ENCODE data around the gene MYBPC1.

MYBPC1 gene

DNA sequence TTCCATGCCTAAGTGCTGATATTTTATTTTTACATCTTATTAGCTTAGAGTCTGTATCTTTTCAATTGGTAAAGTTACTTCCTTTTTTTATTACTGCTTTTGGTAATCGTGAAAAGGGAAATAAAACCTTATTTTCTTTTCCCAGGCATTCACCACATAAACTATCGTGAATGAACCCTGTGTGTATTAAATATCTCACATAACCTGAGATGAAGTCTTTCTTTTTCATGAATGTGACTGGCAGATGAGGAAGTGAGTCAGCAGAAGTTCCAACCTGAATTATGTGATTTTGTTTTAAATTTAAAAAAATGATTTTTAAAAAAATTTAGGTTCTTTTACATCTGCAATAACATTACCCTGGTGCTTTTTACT, 26.0 kb downstream of the MYBPC1 start:
- Histone ChIP-seq H3K4me3 (ENCODE audit: low read depth, low read length) (no peak overlapping the region), H3K9me3 (ENCODE audit: control insufficient read depth, insufficient read depth, low read depth, low read length) (no peaks in the 10 kb centered on the region), H3K27me3 (ENCODE audit: control insufficient read depth, insufficient read depth, low read length) (no peaks in the 10 kb centered on the region), H3K4me1 (ENCODE audit: control insufficient read depth, insufficient read depth, low read length) (no peaks in the 10 kb centered on the region; the same call in 1 of the 2 replicates), H3K36me3 (ENCODE audit: control insufficient read depth, insufficient read depth, low read length) (no peaks in the 10 kb centered on the region), H3K9ac (ENCODE audit: low read length) (no peak overlapping the region), H3K27ac (ENCODE audit: low read depth, low read length) (no peak overlapping the region)

DNA sequence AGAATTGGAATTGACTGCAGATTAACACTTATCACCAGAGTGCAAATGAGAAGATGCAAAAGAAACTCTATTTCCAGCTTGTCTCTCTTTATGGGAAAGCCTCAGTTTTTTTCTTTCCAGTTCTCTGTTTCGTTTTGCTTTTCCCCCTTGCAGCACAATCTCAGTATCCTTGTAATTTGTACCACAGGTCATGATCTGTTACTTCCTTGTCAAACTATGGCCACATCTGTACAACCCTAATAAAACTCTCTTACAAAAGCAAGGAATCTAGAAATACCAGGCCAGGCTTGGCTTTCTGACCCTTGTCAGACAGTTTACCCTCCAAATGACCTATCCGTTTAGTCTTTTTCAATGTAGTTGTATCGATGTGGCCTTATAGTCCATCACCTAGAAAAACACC, 33.9 kb downstream of the MYBPC1 start:
- Histone ChIP-seq H3K27me3 (ENCODE audit: control insufficient read depth, insufficient read depth, low read length) (no peaks in the 10 kb centered on the region), H3K4me3 (ENCODE audit: low read depth, low read length) (no peak overlapping the region), H3K9me3 (ENCODE audit: control insufficient read depth, insufficient read depth, low read depth, low read length) (no peaks in the 10 kb centered on the region), H3K4me1 (ENCODE audit: control insufficient read depth, insufficient read depth, low read length) (no peaks in the 10 kb centered on the region), H3K36me3 (ENCODE audit: control insufficient read depth, insufficient read depth, low read length) (no peaks in the 10 kb centered on the region), H3K9ac (ENCODE audit: low read length) (no peak overlapping the region), H3K27ac (ENCODE audit: low read depth, low read length) (no peak overlapping the region)

DNA sequence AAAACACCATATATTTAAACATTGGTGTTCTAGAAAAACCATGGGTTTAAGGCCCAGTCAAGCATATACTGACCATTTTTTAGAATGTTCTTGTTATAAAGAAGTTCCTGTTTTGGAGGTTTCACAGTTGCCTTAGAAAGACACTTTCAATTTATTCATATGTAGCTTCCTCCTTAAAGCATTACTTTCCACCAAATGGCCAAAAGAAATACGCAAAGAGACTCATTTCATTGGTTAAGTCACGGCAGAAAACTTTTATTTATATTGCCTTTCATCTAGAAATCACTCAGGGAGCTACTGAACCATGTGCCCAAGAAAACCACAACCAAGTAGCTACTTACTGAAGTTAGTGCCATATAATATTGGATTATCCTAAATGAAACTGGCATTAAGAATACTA, 40.0 kb downstream of the MYBPC1 start:
- no peaks in the 10 kb centered on the region for H3K27me3 ChIP-seq (ENCODE audit: control insufficient read depth, insufficient read depth, low read length)

DNA sequence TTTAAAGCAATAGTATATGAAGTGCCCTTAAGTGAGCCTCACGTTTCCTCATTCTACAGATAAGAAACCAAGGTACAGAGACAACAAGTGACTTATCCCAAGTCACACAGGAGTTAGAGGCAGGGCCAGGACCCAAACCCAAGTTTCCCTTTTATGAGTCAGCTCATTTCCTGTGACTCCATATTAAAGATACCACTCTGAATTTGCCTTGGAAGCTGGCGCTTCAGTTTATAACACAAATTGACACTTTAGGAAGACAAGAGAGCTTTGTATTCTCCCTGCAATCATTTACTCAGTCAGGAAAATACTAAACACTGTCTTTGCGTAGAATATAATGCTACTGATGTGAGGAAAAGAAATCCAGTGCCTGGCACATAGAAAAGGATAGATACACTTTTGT, 43.2 kb downstream of the MYBPC1 start:
- Histone ChIP-seq H3K27me3 (ENCODE audit: control insufficient read depth, insufficient read depth, low read length) (peaks cover 19% of the 10 kb centered on the region), H3K27ac (ENCODE audit: low read depth, low read length) (no peak overlapping the region), H3K4me3 (ENCODE audit: low read depth, low read length) (no peak overlapping the region), H3K9ac (ENCODE audit: low read length) (no peak overlapping the region), H3K36me3 (ENCODE audit: control insufficient read depth, insufficient read depth, low read length) (no peaks in the 10 kb centered on the region), H3K4me1 (ENCODE audit: control insufficient read depth, insufficient read depth, low read length) (peaks cover 8% of the 10 kb centered on the region; the same call in 1 of the 2 replicates), H3K9me3 (ENCODE audit: control insufficient read depth, insufficient read depth, low read depth, low read length) (no peaks in the 10 kb centered on the region)

More for the DNA sequence above, 40.0 kb downstream of the MYBPC1 start:
- H3K9me3 ChIP-seq (ENCODE audit: control insufficient read depth, insufficient read depth, low read depth, low read length) = no peaks in the 10 kb centered on the region
- peaks cover 5% of the 10 kb centered on the region; the same call in 1 of the 2 replicates for H3K4me1 ChIP-seq (ENCODE audit: control insufficient read depth, insufficient read depth, low read length)
- H3K36me3 ChIP-seq (ENCODE audit: control insufficient read depth, insufficient read depth, low read length) = no peaks in the 10 kb centered on the region
- H3K9ac ChIP-seq (ENCODE audit: low read length) = no peak overlapping the region
- no peak overlapping the region for H3K27ac ChIP-seq (ENCODE audit: low read depth, low read length)
- H3K4me3 ChIP-seq (ENCODE audit: low read depth, low read length) = no peak overlapping the region

DNA sequence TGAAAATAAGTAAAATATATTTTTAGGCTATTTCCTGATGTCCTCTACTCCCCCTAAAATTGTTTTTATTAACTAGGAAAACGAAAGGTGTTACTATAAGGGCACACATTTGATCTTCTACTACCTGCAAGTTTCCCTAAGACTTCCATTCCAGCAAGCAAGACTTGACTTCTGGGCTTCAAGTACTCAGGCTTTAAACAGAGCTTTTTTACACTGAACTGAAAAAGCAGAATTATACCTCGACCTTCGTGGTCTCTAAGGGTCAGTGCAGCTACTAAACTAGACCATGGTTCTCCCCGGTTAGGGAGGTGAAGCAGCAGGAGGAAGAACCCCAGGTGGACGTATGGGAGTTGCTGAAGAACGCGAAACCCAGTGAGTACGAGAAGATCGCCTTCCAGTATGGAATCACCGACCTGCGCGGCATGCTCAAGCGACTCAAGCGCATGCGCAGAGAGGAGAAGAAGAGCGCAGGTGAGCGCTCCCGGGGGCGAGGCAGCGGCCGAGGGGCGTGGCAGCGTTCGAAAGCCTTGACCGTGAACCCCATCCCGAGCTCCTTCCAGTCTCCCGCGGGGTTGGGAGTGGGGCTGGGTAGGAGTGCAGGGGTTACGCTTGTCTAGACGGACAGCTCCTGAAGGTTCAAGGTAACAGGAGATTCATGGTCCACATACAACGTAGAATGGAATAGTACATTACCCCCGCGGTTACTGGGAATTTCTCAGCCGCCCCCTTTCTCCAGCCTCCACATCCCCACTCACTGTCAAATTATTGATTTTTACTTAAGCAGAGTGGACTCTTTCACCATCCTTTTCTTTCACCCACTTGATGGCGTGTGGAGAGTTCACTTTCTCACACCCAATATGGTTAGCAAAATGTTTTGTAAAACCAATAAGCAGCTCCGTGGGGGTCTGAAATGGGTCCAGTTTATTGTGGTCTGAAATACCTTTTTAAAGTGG, 47.6 kb downstream of the MYBPC1 start:
- no peaks in the 10 kb centered on the region for H3K36me3 ChIP-seq (ENCODE audit: control insufficient read depth, insufficient read depth, low read length)
- H3K4me3 ChIP-seq (ENCODE audit: low read depth, low read length) = peak overlapping the region; percentile 50
- no peaks in the 10 kb centered on the region for H3K9me3 ChIP-seq (ENCODE audit: control insufficient read depth, insufficient read depth, low read depth, low read length)
- peaks cover 24% of the 10 kb centered on the region for H3K27me3 ChIP-seq (ENCODE audit: control insufficient read depth, insufficient read depth, low read length)
- peak overlapping the region; percentile 3 for H3K9ac ChIP-seq (ENCODE audit: low read length)
- peaks cover 8% of the 10 kb centered on the region; the same call in 1 of the 2 replicates for H3K4me1 ChIP-seq (ENCODE audit: control insufficient read depth, insufficient read depth, low read length)
- H3K27ac ChIP-seq (ENCODE audit: low read depth, low read length) = no peak overlapping the region

DNA sequence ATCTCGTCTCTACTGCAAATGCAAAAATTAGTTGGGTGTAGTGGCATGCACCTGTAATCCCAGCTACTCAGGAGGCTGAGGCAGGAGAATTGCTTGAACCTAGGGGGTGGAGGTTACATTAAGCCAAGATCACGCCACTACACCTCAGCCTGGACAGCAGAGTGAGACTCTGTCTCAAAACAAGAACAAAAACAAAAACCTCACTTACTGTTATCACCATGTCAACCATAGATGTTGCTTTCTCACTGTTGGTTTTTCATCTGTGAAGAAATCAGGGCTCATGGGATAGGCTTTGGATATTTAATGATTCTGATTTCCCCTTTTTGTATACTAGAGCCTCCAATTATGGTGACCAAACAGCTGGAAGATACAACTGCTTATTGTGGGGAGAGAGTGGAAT, 52.9 kb downstream of the MYBPC1 start:
- Histone ChIP-seq H3K9ac (ENCODE audit: low read length) (no peak overlapping the region), H3K27me3 (ENCODE audit: control insufficient read depth, insufficient read depth, low read length) (peaks cover 7% of the 10 kb centered on the region), H3K4me3 (ENCODE audit: low read depth, low read length) (no peak overlapping the region), H3K27ac (ENCODE audit: low read depth, low read length) (no peak overlapping the region), H3K4me1 (ENCODE audit: control insufficient read depth, insufficient read depth, low read length) (no peaks in the 10 kb centered on the region), H3K9me3 (ENCODE audit: control insufficient read depth, insufficient read depth, low read depth, low read length) (no peaks in the 10 kb centered on the region), H3K36me3 (ENCODE audit: control insufficient read depth, insufficient read depth, low read length) (no peaks in the 10 kb centered on the region)

DNA sequence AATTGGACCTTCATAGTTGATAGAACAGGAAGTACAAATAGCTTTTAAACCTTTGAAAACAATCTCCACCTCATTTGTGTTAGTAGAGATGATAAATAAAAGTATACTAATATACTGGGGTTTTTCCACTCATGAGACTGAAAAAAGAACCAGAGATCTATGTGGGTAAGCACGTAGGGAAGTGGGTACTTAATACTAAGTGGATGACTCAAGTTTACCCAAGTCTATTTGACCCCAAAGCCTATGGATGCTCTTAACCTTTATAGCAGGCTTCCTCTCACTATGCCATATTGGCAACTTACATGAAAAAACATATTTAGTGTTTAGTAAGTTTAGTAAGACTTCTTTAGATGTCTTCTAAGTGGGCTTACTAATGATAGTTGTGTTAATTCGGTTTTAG, 53.4 kb downstream of the MYBPC1 start:
- H3K4me1 ChIP-seq (ENCODE audit: control insufficient read depth, insufficient read depth, low read length) = no peaks in the 10 kb centered on the region
- H3K36me3 ChIP-seq (ENCODE audit: control insufficient read depth, insufficient read depth, low read length) = no peaks in the 10 kb centered on the region
- peaks cover 2% of the 10 kb centered on the region for H3K27me3 ChIP-seq (ENCODE audit: control insufficient read depth, insufficient read depth, low read length)
- no peaks in the 10 kb centered on the region for H3K9me3 ChIP-seq (ENCODE audit: control insufficient read depth, insufficient read depth, low read depth, low read length)
- H3K9ac ChIP-seq (ENCODE audit: low read length) = no peak overlapping the region
- H3K4me3 ChIP-seq (ENCODE audit: low read depth, low read length) = no peak overlapping the region
- H3K27ac ChIP-seq (ENCODE audit: low read depth, low read length) = no peak overlapping the region

DNA sequence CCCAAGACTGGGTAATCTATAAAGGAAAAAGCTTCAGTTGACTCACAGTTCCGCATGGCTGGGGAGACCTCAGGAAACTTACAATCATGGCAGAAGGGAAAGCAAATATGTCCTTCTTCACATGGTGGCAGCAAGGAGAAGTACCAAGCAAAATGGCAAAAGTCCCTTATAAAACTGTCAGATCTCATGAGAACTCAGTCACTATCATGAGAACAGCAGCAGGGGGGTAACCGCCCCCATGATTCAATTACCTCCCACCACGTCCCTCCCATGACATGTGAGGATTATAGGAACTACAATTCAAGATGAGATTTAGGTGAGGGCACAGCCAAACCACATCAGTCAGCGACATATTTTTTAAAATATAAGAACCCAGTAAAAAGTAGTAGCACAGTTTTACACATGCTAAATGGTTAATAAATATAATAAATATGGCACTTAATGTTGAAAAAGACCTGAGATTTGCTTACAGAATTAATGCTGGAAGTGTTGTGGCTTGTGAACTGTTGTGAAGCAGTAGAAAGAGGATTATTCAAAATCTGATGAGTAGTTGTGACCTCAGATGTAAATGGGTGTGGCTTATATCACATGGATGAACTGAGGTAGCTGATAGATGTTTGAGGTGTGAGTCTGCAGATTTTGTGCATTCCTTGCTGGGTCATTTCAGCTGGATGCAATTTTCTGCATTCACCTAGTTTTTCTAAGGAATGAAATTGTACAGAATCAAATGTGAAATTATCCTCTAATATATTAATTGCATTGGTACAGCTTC, 55.8 kb downstream of the MYBPC1 start:
- Histone ChIP-seq H3K9ac (ENCODE audit: low read length) (no peak overlapping the region), H3K4me3 (ENCODE audit: low read depth, low read length) (no peak overlapping the region), H3K9me3 (ENCODE audit: control insufficient read depth, insufficient read depth, low read depth, low read length) (no peaks in the 10 kb centered on the region), H3K27me3 (ENCODE audit: control insufficient read depth, insufficient read depth, low read length) (no peaks in the 10 kb centered on the region), H3K27ac (ENCODE audit: low read depth, low read length) (no peak overlapping the region), H3K4me1 (ENCODE audit: control insufficient read depth, insufficient read depth, low read length) (0 out of 2 replicates have a peak, but pooled peaks cover 4% of the 10 kb centered on the region), H3K36me3 (ENCODE audit: control insufficient read depth, insufficient read depth, low read length) (no peaks in the 10 kb centered on the region)

DNA sequence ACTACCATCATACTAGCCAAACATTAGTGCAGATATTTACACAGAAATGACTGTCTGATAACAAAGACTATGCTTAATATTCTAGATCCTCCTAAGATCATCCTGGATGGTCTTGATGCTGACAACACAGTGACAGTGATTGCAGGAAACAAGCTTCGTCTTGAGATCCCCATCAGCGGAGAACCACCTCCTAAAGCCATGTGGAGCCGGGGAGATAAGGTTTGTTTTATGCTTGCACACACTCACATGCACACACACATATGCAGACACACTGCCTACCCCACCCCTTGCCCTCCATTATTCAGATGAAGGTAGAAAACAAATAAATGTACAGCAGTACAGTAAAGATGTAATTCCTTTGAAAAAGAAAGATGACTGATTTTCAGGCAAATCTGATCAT, 58.3 kb downstream of the MYBPC1 start:
- H3K4me3 ChIP-seq (ENCODE audit: low read depth, low read length) = no peak overlapping the region
- no peak overlapping the region for H3K27ac ChIP-seq (ENCODE audit: low read depth, low read length)
- H3K36me3 ChIP-seq (ENCODE audit: control insufficient read depth, insufficient read depth, low read length) = no peaks in the 10 kb centered on the region
- H3K4me1 ChIP-seq (ENCODE audit: control insufficient read depth, insufficient read depth, low read length) = 0 out of 2 replicates have a peak, but pooled peaks cover 4% of the 10 kb centered on the region
- H3K9ac ChIP-seq (ENCODE audit: low read length) = no peak overlapping the region
- H3K9me3 ChIP-seq (ENCODE audit: control insufficient read depth, insufficient read depth, low read depth, low read length) = no peaks in the 10 kb centered on the region
- H3K27me3 ChIP-seq (ENCODE audit: control insufficient read depth, insufficient read depth, low read length) = no peaks in the 10 kb centered on the region

DNA sequence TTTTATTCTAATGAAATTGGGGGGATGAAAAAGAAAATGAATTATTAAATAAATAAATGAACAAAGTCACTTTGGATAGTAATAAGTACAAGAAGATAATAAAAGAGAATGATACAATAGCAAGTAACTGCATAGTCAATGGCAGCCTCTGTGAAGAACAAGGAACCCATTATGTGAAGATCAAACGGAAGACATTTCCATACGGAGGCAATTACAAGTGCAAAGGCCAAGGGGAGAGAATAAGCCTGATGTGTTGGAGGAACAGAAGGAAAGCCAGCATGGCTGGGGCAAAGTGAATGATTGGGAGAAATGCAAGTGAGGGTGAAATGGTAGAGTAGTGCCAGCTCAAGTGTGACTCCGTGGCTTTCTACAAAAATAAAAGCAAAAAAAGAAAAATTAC, 58.7 kb downstream of the MYBPC1 start:
- Histone ChIP-seq H3K36me3 (ENCODE audit: control insufficient read depth, insufficient read depth, low read length) (no peaks in the 10 kb centered on the region), H3K4me1 (ENCODE audit: control insufficient read depth, insufficient read depth, low read length) (0 out of 2 replicates have a peak, but pooled peaks cover 4% of the 10 kb centered on the region), H3K9me3 (ENCODE audit: control insufficient read depth, insufficient read depth, low read depth, low read length) (no peaks in the 10 kb centered on the region), H3K27ac (ENCODE audit: low read depth, low read length) (no peak overlapping the region), H3K4me3 (ENCODE audit: low read depth, low read length) (no peak overlapping the region), H3K27me3 (ENCODE audit: control insufficient read depth, insufficient read depth, low read length) (no peaks in the 10 kb centered on the region), H3K9ac (ENCODE audit: low read length) (no peak overlapping the region)

DNA sequence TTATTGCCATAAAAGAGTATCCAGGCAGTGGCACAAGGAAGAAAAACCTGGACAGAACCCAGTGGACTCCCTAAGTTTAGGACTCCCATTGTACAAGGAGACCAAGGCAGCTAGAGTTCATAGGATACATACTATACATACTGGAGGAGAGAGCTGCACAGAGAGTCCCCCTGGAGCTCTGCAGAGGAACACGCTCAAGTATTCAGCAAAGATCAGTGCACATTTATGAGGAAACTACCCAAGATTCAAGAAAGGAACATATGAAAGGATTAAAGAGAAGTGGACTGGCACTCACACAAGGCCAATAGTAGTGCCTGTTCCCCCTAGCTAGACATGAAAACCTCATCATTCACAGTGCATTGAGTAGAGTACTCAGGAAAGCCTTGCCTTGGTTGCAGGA, 59.7 kb downstream of the MYBPC1 start:
- no peaks in the 10 kb centered on the region for H3K36me3 ChIP-seq (ENCODE audit: control insufficient read depth, insufficient read depth, low read length)
- 0 out of 2 replicates have a peak, but pooled peaks cover 4% of the 10 kb centered on the region for H3K4me1 ChIP-seq (ENCODE audit: control insufficient read depth, insufficient read depth, low read length)
- H3K9me3 ChIP-seq (ENCODE audit: control insufficient read depth, insufficient read depth, low read depth, low read length) = no peaks in the 10 kb centered on the region
- H3K27me3 ChIP-seq (ENCODE audit: control insufficient read depth, insufficient read depth, low read length) = no peaks in the 10 kb centered on the region
- H3K9ac ChIP-seq (ENCODE audit: low read length) = no peak overlapping the region
- H3K27ac ChIP-seq (ENCODE audit: low read depth, low read length) = no peak overlapping the region
- no peak overlapping the region for H3K4me3 ChIP-seq (ENCODE audit: low read depth, low read length)
